Skin epidermis (tissue), 12 donors: Measurements from ENCODE around the gene AGAP1.

ENCODE experiments used
- H3K27ac ChIP-seq, 21 experiments: fragments of 200-600 bp; sonication (generic) in 11 of 21; one replicate each; pipeline ENCODE4 v1.5.0; 2020; ENCODE audit warnings: mild to moderate bottlenecking in 3 of 21, inconsistent platforms in 2 of 21, moderate library complexity in 2 of 21
- H3K4me3 ChIP-seq, 7 experiments: fragments of 200-600 bp; sonication (generic) in 2 of 7; one replicate each; pipeline ENCODE4 v1.5.0; 2020; ENCODE audit warnings: inconsistent platforms in 2 of 7, mild to moderate bottlenecking in 2 of 7, moderate library complexity in 1 of 7

AGAP1 gene

GRCh38 chr2:235803028-235803427 is 309.2 kb downstream of the AGAP1 start:
- Histone ChIP-seq H3K27ac (no peak overlapping the region), H3K4me3 (no peak overlapping the region)

GRCh38 chr2:235804676-235805075 is 310.8 kb downstream of the AGAP1 start:
- no peak overlapping the region for H3K27ac ChIP-seq
- no peak overlapping the region for H3K4me3 ChIP-seq

GRCh38 chr2:235806986-235807750 is 313.3 kb downstream of the AGAP1 start:
- H3K4me3 ChIP-seq, result no peak overlapping the region
- no peak overlapping the region for H3K27ac ChIP-seq

- no peak overlapping the region for H3K4me3 ChIP-seq
Measured at GRCh38 chr2:235808366-235808765, 314.5 kb downstream of the AGAP1 start.

GRCh38 chr2:235810252-235810651 is 316.4 kb downstream of the AGAP1 start:
- Histone ChIP-seq H3K4me3 (no peak overlapping the region), H3K27ac (no peak overlapping the region)

More at GRCh38 chr2:235808366-235808765, 314.5 kb downstream of the AGAP1 start:
- H3K27ac ChIP-seq, result no peak overlapping the region

GRCh38 chr2:235810846-235811245 is 317.0 kb downstream of the AGAP1 start:
- H3K4me3 ChIP-seq, result no peak overlapping the region
- no peak overlapping the region for H3K27ac ChIP-seq

GRCh38 chr2:235811446-235812184 is 317.8 kb downstream of the AGAP1 start:
- Histone ChIP-seq H3K4me3 (no peak overlapping the region), H3K27ac (no peak overlapping the region)

GRCh38 chr2:235812185-235812665 is 318.4 kb downstream of the AGAP1 start:
- no peak overlapping the region for H3K27ac ChIP-seq
- H3K4me3 ChIP-seq, result no peak overlapping the region

GRCh38 chr2:235813398-235813797 is 319.6 kb downstream of the AGAP1 start:
- Histone ChIP-seq H3K4me3 (no peak overlapping the region), H3K27ac (no peak overlapping the region)

GRCh38 chr2:235820571-235820970 is 326.7 kb downstream of the AGAP1 start:
- no peak overlapping the region for H3K4me3 ChIP-seq
- H3K27ac ChIP-seq, result no peak overlapping the region

GRCh38 chr2:235824331-235824730 is 330.5 kb downstream of the AGAP1 start:
- H3K4me3 ChIP-seq, result no peak overlapping the region
- no peak overlapping the region for H3K27ac ChIP-seq

GRCh38 chr2:235825946-235826345 is 332.1 kb downstream of the AGAP1 start:
- Histone ChIP-seq H3K4me3 (no peak overlapping the region), H3K27ac (no peak overlapping the region)

GRCh38 chr2:235826826-235827225 is 333.0 kb downstream of the AGAP1 start:
- H3K27ac ChIP-seq, result no peak overlapping the region
- H3K4me3 ChIP-seq, result no peak overlapping the region

- H3K27ac ChIP-seq, result no peak overlapping the region
- no peak overlapping the region for H3K4me3 ChIP-seq
Measured at GRCh38 chr2:235827585-235827992, 333.7 kb downstream of the AGAP1 start.

- Histone ChIP-seq H3K27ac (no peak overlapping the region), H3K4me3 (no peak overlapping the region)
Measured at GRCh38 chr2:235829726-235830125, 335.9 kb downstream of the AGAP1 start.

- H3K27ac ChIP-seq, result no peak overlapping the region
- H3K4me3 ChIP-seq, result no peak overlapping the region
Measured at GRCh38 chr2:235831755-235832154, 337.9 kb downstream of the AGAP1 start.

GRCh38 chr2:235832941-235833340 is 339.1 kb downstream of the AGAP1 start:
- H3K4me3 ChIP-seq, result no peak overlapping the region
- H3K27ac ChIP-seq, result no peak overlapping the region

GRCh38 chr2:235833971-235834620 is 340.3 kb downstream of the AGAP1 start:
- no peak overlapping the region for H3K27ac ChIP-seq
- no peak overlapping the region for H3K4me3 ChIP-seq

- no peak overlapping the region for H3K27ac ChIP-seq
Measured at GRCh38 chr2:235834781-235835180, 340.9 kb downstream of the AGAP1 start.

GRCh38 chr2:235835810-235836209 is 342.0 kb downstream of the AGAP1 start:
- no peak overlapping the region for H3K4me3 ChIP-seq
- H3K27ac ChIP-seq, result no peak overlapping the region

More at GRCh38 chr2:235834781-235835180, 340.9 kb downstream of the AGAP1 start:
- no peak overlapping the region for H3K4me3 ChIP-seq
